HG03354 (cell line): ENCODE data around the gene SLCO3A1.

Experiments
- ATAC-seq: cut with Tn5 transposase; IDR thresholded peaks from one replicate; pipeline ENCODE4 v1.9.1; 2021; ENCODE audit warnings: mild to moderate bottlenecking; ENCODE audit not compliant: unreplicated experiment, poor library complexity, severe bottlenecking

The SLCO3A1 gene

GRCh38 chr15:92140796-92141195 lies 287.3 kb downstream of the SLCO3A1 start:
- no peak for ATAC-seq

DNA sequence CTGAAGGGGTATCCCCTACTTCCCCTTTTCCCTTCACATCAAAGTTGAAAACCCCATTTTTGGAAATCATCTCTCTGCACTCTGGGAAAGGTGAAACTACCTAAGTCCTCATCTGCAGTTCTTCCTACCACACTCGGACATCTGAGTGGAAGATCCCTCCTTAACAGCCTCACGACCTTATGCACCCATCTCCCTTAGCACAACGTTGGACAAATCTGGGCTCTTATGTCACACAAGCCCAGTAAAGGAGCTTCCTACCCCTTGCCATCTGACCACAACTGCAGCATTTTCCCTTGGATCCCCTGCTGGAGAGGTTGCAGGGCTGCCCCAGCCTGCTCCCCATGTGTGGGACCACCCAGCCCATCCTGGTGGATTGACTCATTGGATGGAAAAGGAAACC lies 288.1 kb downstream of the SLCO3A1 start:
- no peak for ATAC-seq

DNA sequence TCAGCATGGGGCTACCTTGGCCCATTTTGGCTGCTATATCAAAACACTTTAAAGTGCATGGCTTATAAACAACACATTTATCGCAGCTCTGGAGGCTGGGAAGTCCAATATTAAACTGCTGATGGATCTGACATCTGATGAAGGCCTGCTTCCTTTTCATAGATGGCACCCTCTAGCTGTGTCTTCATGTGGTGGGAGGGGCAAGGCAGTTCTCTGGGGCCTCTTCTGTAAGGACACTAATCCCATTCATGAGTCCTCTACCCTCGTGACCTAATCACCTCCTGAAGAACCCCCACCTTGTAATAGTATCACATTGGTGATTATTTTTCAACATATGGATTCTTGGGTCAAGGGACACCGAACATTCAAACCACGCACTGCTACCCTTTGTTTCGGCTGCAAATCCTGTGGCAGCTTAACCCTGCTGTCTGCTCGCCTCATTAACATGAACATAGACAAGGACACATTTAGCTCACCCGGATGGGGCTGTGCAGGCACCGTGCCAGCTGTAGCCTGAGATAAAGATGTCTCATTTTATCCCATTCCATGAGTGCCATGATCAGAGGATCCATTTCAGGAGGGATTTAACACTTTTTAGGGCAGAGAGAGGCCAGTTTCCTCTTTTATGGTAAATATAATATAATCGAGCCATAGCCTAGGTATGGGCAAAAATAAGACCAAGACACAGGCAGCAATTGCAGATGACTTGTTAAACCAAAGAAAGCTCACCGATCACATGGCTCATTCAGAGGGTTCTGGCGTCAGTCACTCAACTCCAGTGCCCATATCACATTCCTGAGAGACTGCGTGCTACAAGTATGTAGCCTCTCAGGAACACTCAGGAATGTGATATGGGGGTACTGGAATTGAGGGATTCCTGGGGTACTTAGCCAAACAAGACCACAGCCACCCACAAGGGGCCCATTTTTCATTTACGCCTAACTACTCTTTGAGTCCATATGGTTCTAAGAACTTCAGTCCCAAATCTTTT lies 289.0 kb downstream of the SLCO3A1 start:
- no peak for ATAC-seq

DNA sequence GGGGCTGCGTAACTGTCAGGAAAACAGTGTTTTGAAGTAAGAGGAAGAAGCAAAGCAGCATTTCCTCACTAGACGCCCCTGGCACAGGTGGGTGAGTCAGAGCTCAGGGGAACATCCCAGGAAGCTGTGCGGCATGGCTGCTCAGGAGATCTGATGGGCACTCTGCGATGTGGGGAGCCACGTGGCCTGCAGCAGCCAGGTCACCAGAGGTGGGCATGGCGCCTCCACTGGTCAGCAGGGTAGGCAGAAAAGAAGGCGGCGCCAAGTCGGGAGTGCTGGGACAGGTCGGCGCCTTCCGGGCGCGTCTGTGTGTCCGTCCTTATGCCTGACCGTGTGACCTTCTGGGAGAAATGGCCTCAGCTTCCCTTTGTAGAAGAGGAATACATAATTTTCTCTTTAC lies 290.3 kb downstream of the SLCO3A1 start:
- no peak for ATAC-seq

- no peak for ATAC-seq
These were observed 293.1 kb downstream of the SLCO3A1 start for GRCh38 chr15:92146511-92147150.

DNA sequence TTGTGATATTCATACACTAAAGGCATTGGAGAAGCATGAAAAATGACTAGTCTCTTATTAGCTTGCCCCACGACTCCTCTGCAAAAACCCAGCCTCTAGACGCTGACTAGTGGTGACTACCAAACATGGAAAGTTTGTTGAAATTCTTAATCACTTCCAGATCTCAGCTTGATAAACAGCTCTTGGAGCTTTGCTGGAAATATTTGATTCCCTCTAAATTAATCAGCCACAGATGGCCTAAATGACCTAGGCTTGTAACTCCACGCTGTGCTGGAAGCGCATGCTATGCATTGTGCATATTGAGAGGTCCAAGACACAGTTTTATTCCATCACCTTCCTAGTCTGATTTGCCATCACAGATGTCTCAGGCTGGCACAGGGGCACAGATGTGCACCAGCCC lies 295.5 kb downstream of the SLCO3A1 start:
- no peak for ATAC-seq

- no peak for ATAC-seq
These were observed 296.0 kb downstream of the SLCO3A1 start for GRCh38 chr15:92149465-92149864.

DNA sequence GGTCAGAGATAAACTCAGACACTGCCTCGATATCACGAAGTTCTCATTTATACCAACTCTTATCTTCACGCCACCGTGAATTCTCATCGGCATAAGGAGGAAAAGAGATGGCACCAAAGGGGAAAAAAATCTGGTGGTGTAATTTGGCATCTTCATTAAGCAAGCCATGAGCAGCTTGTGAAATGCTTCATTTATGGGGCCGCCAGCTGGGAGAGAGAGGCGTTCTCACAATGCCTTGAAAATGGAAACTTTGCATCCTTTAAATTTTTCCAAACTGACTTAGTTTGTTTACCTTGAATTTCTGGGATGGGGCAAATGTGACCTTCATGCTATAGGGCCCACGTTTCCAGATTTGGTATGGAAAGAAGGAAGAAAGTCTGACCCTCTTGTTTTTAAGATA lies 297.7 kb downstream of the SLCO3A1 start:
- no peak for ATAC-seq

GRCh38 chr15:92151741-92152140 lies 298.2 kb downstream of the SLCO3A1 start:
- no peak for ATAC-seq

- no peak for ATAC-seq
These were observed 299.5 kb downstream of the SLCO3A1 start for GRCh38 chr15:92152983-92153382.

DNA sequence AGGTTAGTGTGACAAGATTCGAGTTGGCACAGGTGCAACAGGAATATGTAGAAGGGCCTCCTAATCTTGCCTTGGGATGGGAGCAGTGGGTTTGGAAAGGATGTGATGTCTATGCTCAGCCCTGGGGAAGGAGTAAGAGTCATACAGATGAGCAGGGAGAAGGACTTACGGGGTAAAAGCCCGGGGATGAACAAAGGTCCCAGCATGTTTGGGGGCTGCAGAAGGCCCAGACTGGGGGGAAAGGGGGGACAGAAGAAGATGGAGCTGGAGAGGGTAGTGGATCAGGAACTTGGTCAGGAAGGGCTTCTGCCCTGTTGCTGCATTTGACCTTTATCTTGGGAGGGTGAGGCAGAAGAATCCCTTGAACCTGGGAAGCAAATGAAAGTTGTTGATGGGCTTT lies 300.1 kb downstream of the SLCO3A1 start:
- no peak for ATAC-seq

DNA sequence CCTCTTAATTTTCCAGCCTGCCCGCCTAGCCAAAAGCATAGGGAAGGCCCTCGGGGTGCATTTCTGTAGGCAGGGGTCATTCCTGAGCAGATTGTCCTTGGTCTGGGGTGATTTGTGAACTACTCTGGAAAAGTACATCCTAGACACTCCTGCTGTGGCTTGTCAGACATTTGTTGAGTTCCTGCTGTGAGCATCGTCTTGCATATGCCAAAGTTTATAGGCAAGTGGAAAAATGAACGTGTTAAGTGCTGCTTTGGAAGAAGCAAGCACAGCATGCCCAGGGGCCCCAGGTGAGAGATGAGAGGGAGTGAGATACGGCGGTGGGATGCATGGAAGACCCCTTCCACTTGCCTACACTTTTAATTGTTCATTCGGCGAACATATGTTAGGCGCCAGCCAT lies 302.4 kb downstream of the SLCO3A1 start:
- ATAC-seq: no peak

GRCh38 chr15:92157666-92158298 lies 304.3 kb downstream of the SLCO3A1 start:
- no peak for ATAC-seq

DNA sequence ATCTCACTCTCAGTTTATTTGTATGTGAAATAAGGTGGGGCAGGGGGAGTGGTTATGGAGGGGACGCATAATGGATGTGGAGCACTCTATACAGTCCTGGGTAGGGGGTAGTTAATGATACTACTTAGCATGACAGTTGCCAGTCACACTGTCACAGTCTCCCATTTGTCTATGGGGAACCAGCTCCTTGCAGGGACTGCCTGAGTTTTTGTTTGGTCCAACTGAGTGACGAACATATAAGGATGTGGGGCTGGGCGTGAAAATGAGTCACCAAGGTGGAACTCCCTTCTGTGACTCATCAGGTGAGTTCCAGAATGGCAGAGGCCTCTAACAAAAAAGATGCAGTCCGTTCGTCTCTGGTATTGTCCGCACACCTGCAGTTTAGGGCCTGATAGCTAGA lies 304.9 kb downstream of the SLCO3A1 start:
- ATAC-seq: peak; percentile 37

DNA sequence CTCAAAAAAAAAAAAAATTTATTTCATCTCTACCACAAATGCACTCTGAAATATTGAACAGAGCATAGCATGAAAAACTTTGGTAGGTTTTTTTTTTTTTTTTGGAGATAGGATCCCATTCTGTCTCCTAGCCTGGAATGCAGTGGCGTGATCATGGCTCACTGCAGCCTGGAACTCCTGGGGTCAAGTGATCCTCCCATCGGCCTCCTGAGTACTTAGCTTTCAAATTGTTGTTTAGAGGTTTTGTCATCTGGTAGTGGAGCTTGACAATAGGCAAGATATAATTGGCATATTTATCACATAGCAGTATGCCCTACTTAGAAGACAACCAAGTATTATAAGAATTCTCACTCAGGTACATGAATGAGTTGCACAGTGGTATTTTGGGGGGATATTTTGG lies 306.0 kb downstream of the SLCO3A1 start:
- no peak for ATAC-seq

DNA sequence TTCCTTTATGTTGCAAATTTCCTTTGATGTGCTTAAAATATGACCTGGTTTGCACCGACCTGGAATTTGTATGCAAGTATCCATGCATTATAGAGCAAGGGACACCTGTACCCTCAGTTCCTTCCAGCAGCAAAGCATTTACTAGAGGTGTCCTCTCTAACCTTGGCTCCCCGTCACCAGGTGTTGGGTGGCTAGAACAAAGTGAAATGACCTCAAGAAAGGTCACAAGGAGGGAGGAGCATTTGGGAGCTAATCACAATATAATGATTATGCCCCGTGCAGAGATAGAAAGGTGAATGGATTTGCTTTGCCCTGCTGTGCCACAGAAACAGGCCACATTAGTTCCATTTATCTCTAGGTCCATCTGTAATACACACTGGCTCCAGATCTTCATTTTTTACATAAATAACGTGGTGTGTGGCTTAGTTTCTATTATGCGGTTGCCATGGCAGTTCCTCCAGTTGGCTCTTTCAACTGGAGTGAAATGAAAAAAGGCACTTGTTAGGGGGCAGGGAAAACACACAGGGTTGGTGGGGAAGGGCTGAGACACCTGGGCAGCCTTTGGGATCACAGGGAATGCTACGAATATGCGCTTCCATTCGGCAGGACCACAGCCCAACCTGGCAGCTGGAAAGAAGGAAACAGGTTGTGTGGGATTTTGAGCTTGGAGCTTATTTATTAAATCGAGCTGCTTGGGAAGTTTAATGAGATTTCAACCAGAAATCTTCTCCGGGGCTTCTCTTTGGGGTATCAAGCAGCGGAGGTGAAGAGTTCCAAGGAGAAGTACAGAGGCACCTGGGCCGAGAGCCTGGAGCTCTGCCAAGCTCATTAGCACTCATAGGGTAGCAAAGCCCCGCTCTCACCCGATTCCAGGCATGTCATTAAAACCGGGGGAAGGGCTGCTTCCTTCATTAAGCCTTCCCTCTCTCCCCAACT lies 306.7 kb downstream of the SLCO3A1 start:
- no peak for ATAC-seq

GRCh38 chr15:92161039-92161670 lies 307.6 kb downstream of the SLCO3A1 start:
- peak; percentile 93 for ATAC-seq

- no peak for ATAC-seq
These were observed 309.1 kb downstream of the SLCO3A1 start for GRCh38 chr15:92162657-92163056.

DNA sequence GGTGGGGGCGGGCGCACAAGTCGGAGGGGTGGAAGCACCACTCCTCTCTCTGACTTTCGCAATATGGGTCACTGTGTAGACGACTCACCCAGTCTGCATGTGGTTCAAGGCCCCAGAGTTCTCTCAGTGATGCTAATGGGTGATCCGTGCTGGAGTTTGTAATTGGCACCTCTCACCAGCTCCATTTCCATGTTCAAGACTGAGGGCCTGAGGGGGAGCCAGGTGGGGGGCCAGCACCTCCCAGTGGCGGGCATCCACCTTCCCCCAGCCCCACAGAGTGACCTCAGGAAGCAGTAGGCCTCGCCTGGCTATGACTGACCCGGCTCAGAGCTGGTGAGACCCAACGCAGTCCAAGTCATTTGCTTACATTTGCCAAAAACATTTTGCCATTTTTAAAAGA lies 310.1 kb downstream of the SLCO3A1 start:
- ATAC-seq: no peak
